GM12878 (cell line): ENCODE measurements around the gene CDK5RAP1. TPM values are rescaled to one million over a fixed set of nuclear protein-coding genes. Genes with fewer than 3 reads are reported as not detected.

Experiments
- ATAC-seq: fragments of 200-7000 bp; cut with Tn5 transposase; 3 replicates; pipeline ENCODE4 v1.9.1; 2020; ENCODE audit warnings: mild to moderate bottlenecking, moderate library complexity
- BruUV-seq: library from RNA; stranded (reverse); fragments of 400-500 nt; replicated peaks from 2 replicates; lab custom pipeline; 2021; lab: Mats Ljungman, UMichigan
- CTCF ChIA-PET: fragments of 300-600 bp; sonication (Branson Sonifier 250); formaldehyde crosslinking; extraction: SDS; loops from one replicate; lab custom pipeline; 2021; ENCODE audit warnings: inconsistent platforms; lab: Yijun Ruan, JAX
- POLR2A ChIA-PET: fragments of 350-600 bp; formaldehyde crosslinking; extraction: SDS; loops from one replicate; lab custom pipeline; 2021; ENCODE audit warnings: inconsistent platforms; lab: Charles Lee
- RAD21 ChIA-PET: fragments of 300-600 bp; sonication (Branson Sonifier 250); formaldehyde crosslinking; loops from one replicate; lab custom pipeline; 2023; ENCODE audit warnings: antibody characterized with exemption; ENCODE audit not compliant: unreplicated experiment; lab: Charles Lee
- SMC1A ChIA-PET: fragments of 300-600 bp; sonication (Branson Sonifier 250); formaldehyde crosslinking; loops from one replicate; lab custom pipeline; 2023; ENCODE audit not compliant: unreplicated experiment, uncharacterized antibody; lab: Charles Lee
- DNase-seq: peaks from one replicate; pipeline ENCODE4 v3.0.0-alpha.2; 2011; ENCODE audit warnings: low read depth, low spot score
- FAIRE-seq: peaks from 3 replicates; lab custom pipeline; 2011; peaks lifted over from hg19 to GRCh38; lab: Jason Lieb, UNC
- H2AFZ ChIP-seq: 2 replicates; pipeline ENCODE4 v1.6.0; 2011; ENCODE audit warnings: low read depth, low read length, control low read depth; ENCODE audit not compliant: control insufficient read depth
- H3K27ac ChIP-seq: 2 replicates; pipeline ENCODE4 v1.5.1; 2011; ENCODE audit warnings: control low read depth; ENCODE audit not compliant: control insufficient read depth, insufficient read depth
- H3K27me3 ChIP-seq, 2 experiments: replicated peaks in 1 of 2; 2 replicates each; pipeline versions ENCODE4 v1.6.0 to v1.6.1; 2011; ENCODE audit warnings: low read length in 1 of 2; ENCODE audit not compliant: control insufficient read depth in 2 of 2, insufficient read depth in 2 of 2
- H3K36me3 ChIP-seq, 2 experiments: 2 replicates each; pipeline ENCODE4 v1.5.1; 2011; ENCODE audit warnings: low read length in 1 of 2; ENCODE audit not compliant: control insufficient read depth in 2 of 2, insufficient read depth in 2 of 2
- H3K4me1 ChIP-seq: 2 replicates; pipeline ENCODE4 v1.6.1; 2011; ENCODE audit warnings: mild to moderate bottlenecking, low read length, moderate library complexity, mixed read lengths; ENCODE audit not compliant: control insufficient read depth, insufficient read depth
- H3K4me2 ChIP-seq: 2 replicates; pipeline ENCODE4 v1.6.0; 2011; ENCODE audit warnings: control low read depth; ENCODE audit not compliant: control insufficient read depth, insufficient read depth
- H3K4me3 ChIP-seq: fragments of 200-600 bp; sonication (generic); 2 replicates; pipeline ENCODE4 v1.5.1; 2016
- H3K79me2 ChIP-seq: 2 replicates; pipeline ENCODE4 v1.6.0; 2011; ENCODE audit warnings: low read length; ENCODE audit not compliant: control insufficient read depth, insufficient read depth
- H3K9ac ChIP-seq: 2 replicates; pipeline ENCODE4 v1.8.0; 2011; ENCODE audit warnings: low read length, control low read depth, mixed read lengths; ENCODE audit not compliant: control insufficient read depth, insufficient read depth
- H3K9me3 ChIP-seq: replicated peaks from 3 replicates; pipeline ENCODE4 v1.5.1; 2011; ENCODE audit warnings: mild to moderate bottlenecking, low read length; ENCODE audit not compliant: control insufficient read depth, insufficient read depth
- H4K20me1 ChIP-seq: 2 replicates; pipeline ENCODE4 v1.6.0; 2011; ENCODE audit not compliant: control insufficient read depth, insufficient read depth
- CHD1 ChIP-seq: IDR thresholded peaks from 2 replicates; pipeline ENCODE4 v1.6.1; 2012; ENCODE audit warnings: low read depth, low read length, improper control_type of control experiment
- E2F4 ChIP-seq: IDR thresholded peaks from 2 replicates; pipeline ENCODE4 v1.6.1; 2012; ENCODE audit warnings: low read depth, low read length, improper control_type of control experiment
- HDAC2 ChIP-seq: fragments of 200-600 bp; sonication (generic); IDR thresholded peaks from 2 replicates; pipeline ENCODE4 v1.6.1; 2017
- IRF5 ChIP-seq: fragments of 450-650 bp; IDR thresholded peaks from 2 replicates; pipeline ENCODE4 v1.6.1; 2017; ENCODE audit warnings: borderline replicate concordance
- KAT2A ChIP-seq: conservative IDR thresholded peaks from 2 replicates; pipeline ENCODE4 v1.6.1; 2011; ENCODE audit warnings: low read depth, low read length; ENCODE audit not compliant: control insufficient read depth
- MEF2B ChIP-seq: fragments of 450-650 bp; IDR thresholded peaks from 2 replicates; pipeline ENCODE4 v1.6.1; 2018; ENCODE audit warnings: mild to moderate bottlenecking, moderate library complexity; ENCODE audit not compliant: partially characterized antibody, poor library complexity, severe bottlenecking
- POU2F2 ChIP-seq: IDR thresholded peaks from 3 replicates; pipeline ENCODE4 v1.6.1; 2011; ENCODE audit warnings: low read depth, mild to moderate bottlenecking, low read length, borderline replicate concordance
- RAD21 ChIP-seq: IDR thresholded peaks from 2 replicates; pipeline ENCODE4 v1.6.1; 2011; ENCODE audit warnings: mild to moderate bottlenecking, low read depth, low read length, moderate library complexity; ENCODE audit not compliant: insufficient read depth
- RAD51 ChIP-seq: fragments of 450-650 bp; IDR thresholded peaks from 2 replicates; pipeline ENCODE4 v1.6.1; 2016; ENCODE audit warnings: moderate library complexity, mild to moderate bottlenecking, inconsistent platforms
- RUNX3 ChIP-seq: IDR thresholded peaks from 2 replicates; pipeline ENCODE4 v1.6.1; 2012; ENCODE audit warnings: low read length, inconsistent platforms
- SP1 ChIP-seq: IDR thresholded peaks from one replicate; pipeline ENCODE4 v1.6.1; 2011; ENCODE audit warnings: low read depth, low read length
- SRF ChIP-seq, 2 experiments: IDR thresholded peaks; 2 replicates each; pipeline ENCODE4 v1.6.1; 2011; ENCODE audit warnings: low read depth in 2 of 2, low read length in 2 of 2, mild to moderate bottlenecking in 1 of 2, moderate library complexity in 1 of 2
- SUZ12 ChIP-seq: fragments of 200-600 bp; sonication (generic); IDR thresholded peaks from one replicate; pipeline ENCODE4 v1.6.1; 2018; ENCODE audit warnings: antibody characterized with exemption, mild to moderate bottlenecking; ENCODE audit not compliant: unreplicated experiment
- ZNF592 ChIP-seq: fragments of 450-650 bp; IDR thresholded peaks from 2 replicates; pipeline ENCODE4 v1.6.1; 2017; ENCODE audit warnings: mild to moderate bottlenecking, moderate library complexity
- WGBS: methylation state at CpG from one replicate; pipeline ENCODE4 v1.1.6; 2016; ENCODE audit warnings: low lambda C conversion rate; ENCODE audit not compliant: insufficient replicate concordance, insufficient coverage; ENCODE audit errors: missing lambda C conversion rate; 5-methylcytosine and 5-hydroxymethylcytosine counted together
- in situ Hi-C: fragments of 300-500 bp; cut with MboI; formaldehyde crosslinking; loops from 9 replicates; pipeline ENCODE4 v1.14.3; 2018; ENCODE audit warnings: mixed read lengths
- intact Hi-C: fragments of 100-400 bp; cut with micrococcal nuclease; formaldehyde crosslinking; loops from one replicate; pipeline ENCODE4 v1.14.2; 2022; ENCODE audit not compliant: unreplicated experiment
- polyA plus RNA-seq, 11 experiments: library from polyadenylated mRNA; depleted of rRNA in 4 of 11; unstranded in 6 of 11; stranded (reverse) in 5 of 11; fragments of >200 nt; fragmentation: Nextera tagmentation in 4 of 11; fragmentation: Illumina TruSeq in 1 of 11; extraction: Ambion mirVana in 4 of 11; extraction: Trizol in 1 of 11; gene quantifications; 1 replicate in 1 of 11; 2 replicates in 10 of 11; pipeline versions ENCODE4 v1.2.1 to v1.2.3, GENCODE V29; 2011 to 2016; ENCODE audit warnings: inconsistent platforms in 2 of 11, missing spikeins in 2 of 11, low read depth in 1 of 11
- total RNA-seq, 4 experiments: library from RNA; depleted of rRNA in 3 of 4; stranded (reverse); fragments of >200 nt in 3 of 4; fragmentation: Illumina TruSeq in 1 of 4; extraction: Trizol in 1 of 4; gene quantifications; 2 replicates each; pipeline versions ENCODE4 v1.2.1 to v1.2.3, GENCODE V29; 2013 to 2021

Gene CDK5RAP1
- total and polyA plus RNA-seq, 10 of the 15 experiments (the other 5 are each of a cell fraction or from before 2014, with no cell fraction given) = 30.4 to 67.6 (median 38.8) TPM

- H3K4me1 ChIP-seq = no peaks in the 10 kb centered on the region
- no peak overlapping the region for H3K4me2 ChIP-seq
- FAIRE-seq = no peak
- in situ Hi-C loops = no loop called here
- no peak overlapping the region for H3K4me3 ChIP-seq
- no peak overlapping the region for H3K27ac ChIP-seq
- no peaks in the 10 kb centered on the region for H3K27me3 ChIP-seq
- intact Hi-C loops = no loop called here
- H3K36me3 ChIP-seq = peaks cover 3 to 20% of the 10 kb centered on the region in 2 experiments
- no peaks in the 10 kb centered on the region for H3K9me3 ChIP-seq
- ATAC-seq = no peak
- H3K79me2 ChIP-seq = no peaks in the 10 kb centered on the region
- BruUV-seq = no TSS peak
- no peaks in the 10 kb centered on the region; the same call in 1 of the 2 replicates for H4K20me1 ChIP-seq
- DNase-seq = no peak
- H3K9ac ChIP-seq = no peak overlapping the region
- TF ChIP-seq CHD1 (no peak), RAD51 (no peak), KAT2A (no peak), RAD21 (no peak), IRF5 (no peak), SP1 (no peak), SUZ12 (no peak), E2F4 (no peak), RUNX3 (no peak), HDAC2 (no peak), POU2F2 (no peak), ZNF592 (no peak), MEF2B (no peak), SRF (IDR thresholded peaks at IDR 0.05; ENCODE audit: low read depth in 2 of 2, low read length in 2 of 2) (no peak)
- RAD21 ChIA-PET = no interaction called here
- SMC1A ChIA-PET = interaction anchor here (0.5 kb wide), 1 partner anchor 28 kb away, joined by 3 read pairs; no protein-coding TSS in a partner anchor
- no peak overlapping the region for H2AFZ ChIP-seq
- CTCF ChIA-PET = no interaction called here
- WGBS = 100% methylated on average over 1 of the region's 3 CpGs
- POLR2A ChIA-PET = no interaction called here
These were observed 13.1 kb downstream of the CDK5RAP1 start for GRCh38 chr20:33388268-33388667.
